CD4-positive, alpha-beta memory T cell (primary cell): ENCODE results near the gene KCND3. TPM values are rescaled to one million over a fixed set of nuclear protein-coding genes. Genes with fewer than 3 reads are reported as not detected.

Experiments used
- CTCF ChIA-PET: fragments of 350-600 bp; sonication (Branson Sonifier 250); formaldehyde crosslinking; loops from one replicate; lab custom pipeline; 2021; ENCODE audit warnings: inconsistent platforms; ENCODE audit not compliant: partially characterized antibody; lab: Charles Lee
- POLR2A ChIA-PET: fragments of 350-600 bp; sonication (Branson Sonifier 250); formaldehyde crosslinking; loops from one replicate; lab custom pipeline; 2021; ENCODE audit not compliant: partially characterized antibody; lab: Charles Lee
- DNase-seq, 5 donors: peaks; one replicate each; pipeline versions ENCODE4 v3.0.0 to v3.0.0-alpha.2; 2020 to 2022; ENCODE audit warnings: mixed read lengths in 1 of 5
- H3K27ac ChIP-seq: one replicate; pipeline ENCODE4 v1.7.0; 2013; ENCODE audit warnings: low read depth, low read length
- H3K27me3 ChIP-seq: 2 replicates; pipeline ENCODE4 v1.7.0; 2013; ENCODE audit warnings: mild to moderate bottlenecking, low read length, moderate library complexity; ENCODE audit not compliant: insufficient read depth
- H3K36me3 ChIP-seq: 2 replicates; pipeline ENCODE4 v1.7.0; 2013; ENCODE audit warnings: mild to moderate bottlenecking, low read length, moderate library complexity; ENCODE audit not compliant: insufficient read depth
- H3K4me1 ChIP-seq: 2 replicates; pipeline ENCODE4 v1.7.0; 2013; ENCODE audit warnings: mild to moderate bottlenecking, low read length, moderate library complexity; ENCODE audit not compliant: insufficient read depth
- H3K4me3 ChIP-seq, 2 donors: one replicate each; pipeline ENCODE4 v1.7.0; 2013; ENCODE audit warnings: low read length in 2 of 2, mild to moderate bottlenecking in 1 of 2
- H3K9me3 ChIP-seq, 2 donors: one replicate each; pipeline ENCODE4 v1.7.0; 2013; ENCODE audit warnings: low read length in 2 of 2, control low read depth in 1 of 2; ENCODE audit not compliant: control insufficient read depth in 1 of 2
- H3K27ac Mint-ChIP-seq, 7 donors: one replicate each; pipeline ENCODE4 v1.8.0; 2020 to 2021; ENCODE audit warnings: mixed read lengths in 7 of 7, mild to moderate bottlenecking in 6 of 7, inconsistent platforms in 3 of 7, moderate library complexity in 3 of 7
- H3K27me3 Mint-ChIP-seq, 2 donors: one replicate each; pipeline ENCODE4 v1.8.0; 2020 to 2021; ENCODE audit warnings: mixed read lengths in 2 of 2
- H3K36me3 Mint-ChIP-seq, 2 donors: one replicate each; pipeline ENCODE4 v1.8.0; 2020 to 2021; ENCODE audit warnings: mixed read lengths in 2 of 2, inconsistent platforms in 1 of 2, mild to moderate bottlenecking in 1 of 2
- H3K4me1 Mint-ChIP-seq, 4 donors: one replicate each; pipeline ENCODE4 v1.8.0; 2020 to 2021; ENCODE audit warnings: mixed read lengths in 4 of 4, mild to moderate bottlenecking in 1 of 4
- H3K4me3 Mint-ChIP-seq, 8 donors: one replicate each; pipeline ENCODE4 v1.8.0; 2020 to 2021; ENCODE audit warnings: mixed read lengths in 8 of 8, mild to moderate bottlenecking in 7 of 8, moderate library complexity in 6 of 8, inconsistent platforms in 3 of 8
- H3K9me3 Mint-ChIP-seq, 8 donors: one replicate each; pipeline ENCODE4 v1.8.0; 2020 to 2021; ENCODE audit warnings: mixed read lengths in 8 of 8, mild to moderate bottlenecking in 5 of 8, inconsistent platforms in 3 of 8, moderate library complexity in 1 of 8
- intact Hi-C: fragments of 100-400 bp; cut with micrococcal nuclease; formaldehyde crosslinking; loops from one replicate; pipeline ENCODE4 v1.15.1; 2023
- polyA plus RNA-seq, 2 donors: library from polyadenylated mRNA; unstranded; fragments of 300-500 nt; fragmentation: Illumina TruSeq; gene quantifications; one replicate each; pipeline ENCODE4 v1.2.3, GENCODE V29; 2021
- total RNA-seq, 2 experiments: library from RNA; stranded (reverse); gene quantifications; one replicate each; pipeline ENCODE4 v1.2.3, GENCODE V29; 2021

Gene KCND3
- total and polyA plus RNA-seq, 4 experiments from 2014 or later, result 0.03 to 0.05 TPM; not detected in 2

DNA sequence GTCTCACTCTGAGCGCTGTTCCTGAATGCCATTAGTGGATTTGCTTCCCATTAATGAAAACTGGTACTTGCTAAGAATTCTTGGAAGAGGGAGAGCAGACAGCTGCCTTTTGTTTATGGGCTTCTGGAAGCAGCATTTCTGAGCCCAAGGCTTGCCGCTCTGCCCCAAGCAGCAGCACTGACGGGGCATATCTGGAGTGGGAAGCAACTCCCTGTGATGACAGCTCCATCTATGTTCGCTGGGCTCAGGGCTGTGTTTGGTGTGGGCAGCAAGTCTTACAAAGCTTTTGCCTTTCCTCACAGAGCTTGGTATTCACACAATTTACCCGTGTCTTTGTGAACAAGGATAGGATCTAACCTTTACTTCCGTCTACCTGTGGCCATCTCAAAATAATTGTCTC is 161.5 kb downstream of the KCND3 start:
- ChIA-PET CTCF (no interaction called here), POLR2A (no interaction called here)
- Mint-ChIP-seq H3K4me1 (no peaks in the 10 kb centered on the region), H3K9me3 (peaks cover 0 to 15% (median 6%) of the 10 kb centered on the region in 8 donors), H3K27ac (no peak overlapping the region), H3K4me3 (no peak overlapping the region), H3K27me3 (peaks cover 29 to 38% of the 10 kb centered on the region in 2 donors), H3K36me3 (no peaks in the 10 kb centered on the region)
- intact Hi-C loops, result no loop called here
- no peaks in the 10 kb centered on the region for H3K4me1 ChIP-seq
- no peak overlapping the region for H3K4me3 ChIP-seq
- no peaks in the 10 kb centered on the region for H3K36me3 ChIP-seq
- H3K27ac ChIP-seq, result no peak overlapping the region
- DNase-seq, result no peak
- H3K27me3 ChIP-seq, result peaks cover 4% of the 10 kb centered on the region
- H3K9me3 ChIP-seq, result no peaks in the 10 kb centered on the region

DNA sequence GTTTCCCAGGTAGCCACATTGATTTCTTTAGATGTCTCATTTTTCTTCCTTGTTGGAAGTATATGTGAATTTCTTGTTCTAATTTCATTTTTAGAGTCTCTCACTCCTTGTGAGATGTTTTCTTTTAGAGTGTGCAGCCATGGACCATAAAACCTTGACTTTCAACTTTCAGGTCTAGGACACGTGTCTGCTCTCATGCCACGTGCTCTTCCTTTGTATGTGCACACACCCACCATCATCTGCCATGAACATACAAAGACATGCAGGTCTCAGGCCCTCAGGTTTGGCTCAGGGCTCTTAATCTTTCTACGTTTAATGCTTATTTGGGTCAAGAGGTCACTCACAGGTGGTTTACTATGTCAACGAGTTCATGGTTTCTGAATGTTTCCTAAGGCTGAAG is 163.2 kb downstream of the KCND3 start:
- Histone ChIP-seq H3K36me3 (no peaks in the 10 kb centered on the region), H3K27me3 (peaks cover 4% of the 10 kb centered on the region), H3K9me3 (no peaks in the 10 kb centered on the region), H3K4me3 (no peak overlapping the region), H3K27ac (no peak overlapping the region), H3K4me1 (no peaks in the 10 kb centered on the region)
- intact Hi-C loops, result no loop called here
- Mint-ChIP-seq H3K36me3 (no peaks in the 10 kb centered on the region), H3K4me3 (no peak overlapping the region), H3K4me1 (peaks cover 0 to 1% (median 0%) of the 10 kb centered on the region in 4 donors), H3K27me3 (peaks cover 28 to 37% of the 10 kb centered on the region in 2 donors), H3K9me3 (peaks cover 0 to 15% (median 7%) of the 10 kb centered on the region in 8 donors), H3K27ac (no peak overlapping the region)
- ChIA-PET POLR2A (no interaction called here), CTCF (no interaction called here)
- DNase-seq, result no peak

DNA sequence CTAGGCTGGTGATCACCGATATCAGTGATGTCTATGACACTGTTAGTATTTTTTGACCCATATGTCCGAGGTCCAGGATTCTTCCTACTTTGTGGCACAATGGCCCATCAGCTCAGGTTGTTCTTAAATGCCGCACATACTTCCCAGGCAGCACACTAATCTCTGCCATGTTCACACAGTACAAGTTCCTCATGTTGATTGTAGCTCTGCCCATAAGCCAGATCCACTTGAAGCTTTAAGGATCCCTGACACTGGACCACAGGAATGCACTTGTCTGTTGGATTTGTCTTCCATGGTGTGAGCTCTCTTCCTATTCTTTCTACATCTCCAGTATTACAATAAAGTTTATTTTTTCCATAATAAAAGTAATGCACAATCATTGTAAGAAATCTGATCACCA is 164.3 kb downstream of the KCND3 start:
- Mint-ChIP-seq H3K27ac (no peak overlapping the region), H3K27me3 (peaks cover 24 to 33% of the 10 kb centered on the region in 2 donors), H3K36me3 (no peaks in the 10 kb centered on the region), H3K4me1 (peaks cover 0 to 1% (median 0%) of the 10 kb centered on the region in 4 donors), H3K9me3 (peaks cover 0 to 15% (median 7%) of the 10 kb centered on the region in 8 donors), H3K4me3 (no peak overlapping the region)
- CTCF ChIA-PET, result no interaction called here
- Histone ChIP-seq H3K4me1 (no peaks in the 10 kb centered on the region), H3K9me3 (no peaks in the 10 kb centered on the region), H3K27me3 (peaks cover 4% of the 10 kb centered on the region), H3K27ac (no peak overlapping the region), H3K4me3 (no peak overlapping the region), H3K36me3 (no peaks in the 10 kb centered on the region)
- intact Hi-C loops, result no loop called here
- DNase-seq, result no peak
- POLR2A ChIA-PET, result no interaction called here

DNA sequence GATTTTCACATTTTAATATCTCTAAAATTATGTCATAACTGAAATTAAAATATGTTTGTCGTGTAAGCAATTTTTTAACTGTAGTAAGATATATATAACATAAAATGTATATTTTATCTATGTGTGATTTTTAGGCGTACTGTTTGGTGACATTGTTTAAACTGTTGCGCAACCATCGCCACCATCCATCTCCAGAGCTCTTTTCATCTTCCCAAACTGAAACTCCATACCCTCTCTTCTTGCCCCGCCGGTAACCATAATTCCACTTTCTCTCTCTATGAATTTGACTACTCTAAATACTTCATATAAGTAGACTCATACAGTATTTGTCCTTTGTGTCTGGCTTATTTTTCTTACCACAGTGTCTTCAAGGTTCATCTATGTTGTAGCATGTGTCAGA is 167.3 kb downstream of the KCND3 start:
- Histone ChIP-seq H3K4me3 (no peak overlapping the region), H3K27me3 (no peaks in the 10 kb centered on the region), H3K27ac (no peak overlapping the region), H3K36me3 (no peaks in the 10 kb centered on the region), H3K9me3 (no peaks in the 10 kb centered on the region), H3K4me1 (no peaks in the 10 kb centered on the region)
- POLR2A ChIA-PET, result no interaction called here
- peaks cover 0 to 1% (median 0%) of the 10 kb centered on the region in 4 donors for H3K4me1 Mint-ChIP-seq
- CTCF ChIA-PET, result no interaction called here
- peaks cover 16 to 23% of the 10 kb centered on the region in 2 donors for H3K27me3 Mint-ChIP-seq
- no peak overlapping the region for H3K4me3 Mint-ChIP-seq
- peaks cover 0 to 15% (median 6%) of the 10 kb centered on the region in 8 donors for H3K9me3 Mint-ChIP-seq
- H3K27ac Mint-ChIP-seq, result no peak overlapping the region
- no peaks in the 10 kb centered on the region for H3K36me3 Mint-ChIP-seq
- intact Hi-C loops, result no loop called here
- no peak for DNase-seq

DNA sequence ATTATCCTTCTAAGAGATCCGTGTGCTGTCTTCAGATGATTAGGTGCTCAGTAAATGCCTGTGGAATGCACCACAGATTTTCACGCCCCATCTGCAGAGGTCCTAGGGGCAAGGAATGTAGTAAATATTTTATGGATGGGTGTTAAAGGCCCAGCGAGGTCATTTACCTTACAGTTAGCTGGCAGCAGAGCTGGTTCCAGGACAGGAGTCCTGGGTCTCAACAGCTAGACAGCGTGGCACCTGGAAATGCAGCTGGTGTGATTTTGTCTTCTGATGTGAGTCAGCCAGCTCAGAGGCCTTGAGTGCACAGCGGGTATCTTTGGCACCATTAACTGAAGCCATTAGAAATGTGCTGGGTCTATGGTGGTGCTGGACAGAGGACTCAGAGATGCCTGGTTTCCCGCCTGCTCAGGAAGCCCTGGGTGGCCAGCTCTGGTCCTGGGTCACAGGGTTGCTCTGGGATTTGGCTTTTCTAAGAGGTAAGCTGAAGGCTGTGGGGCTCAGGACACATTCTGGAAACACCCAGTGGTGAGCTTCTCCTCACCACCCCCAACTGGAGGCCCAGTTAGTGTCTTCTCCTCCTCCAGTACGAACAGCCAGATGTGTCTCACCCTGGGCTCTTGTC is 168.2 kb downstream of the KCND3 start:
- no peaks in the 10 kb centered on the region for H3K36me3 ChIP-seq

DNA sequence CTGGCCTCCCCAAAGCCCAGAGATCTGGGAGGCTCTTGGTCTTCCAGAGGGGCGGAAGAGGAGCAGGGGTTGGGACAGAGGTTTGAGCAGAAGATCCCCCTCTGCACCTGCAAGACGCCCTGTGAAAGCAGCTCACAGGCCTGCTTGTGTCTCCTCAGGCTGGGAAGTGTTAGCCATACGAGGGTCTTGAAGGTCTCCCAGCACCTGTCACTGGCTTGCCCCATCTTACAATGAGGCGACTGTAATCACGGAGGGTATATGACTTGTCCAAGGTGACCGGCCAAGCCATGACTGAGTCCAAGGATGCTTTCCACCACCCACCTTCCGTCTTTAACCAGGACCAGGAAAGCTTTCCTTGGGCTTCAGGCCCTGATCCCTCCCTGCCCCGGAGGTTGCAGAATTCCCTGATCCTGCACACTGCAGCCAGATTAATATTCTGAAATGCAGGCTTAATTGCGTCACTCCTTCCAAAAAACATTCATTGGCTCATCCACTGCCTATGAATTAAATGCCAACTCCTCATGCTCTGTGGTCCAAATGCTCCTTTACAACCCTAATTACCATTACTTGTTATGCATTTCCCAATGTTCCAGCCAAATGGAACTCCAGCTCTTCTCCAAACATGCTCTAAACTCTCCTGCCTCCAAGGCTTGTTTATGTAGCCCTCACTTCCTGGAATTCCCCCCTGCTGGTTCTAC is 169.8 kb downstream of the KCND3 start:
- Histone ChIP-seq H3K4me1 (no peaks in the 10 kb centered on the region), H3K36me3 (no peaks in the 10 kb centered on the region), H3K27me3 (no peaks in the 10 kb centered on the region), H3K9me3 (no peaks in the 10 kb centered on the region), H3K27ac (no peak overlapping the region), H3K4me3 (no peak overlapping the region)
- no peak overlapping the region for H3K27ac Mint-ChIP-seq
- ChIA-PET POLR2A (no interaction called here), CTCF (no interaction called here)
- intact Hi-C loops, result no loop called here
- H3K9me3 Mint-ChIP-seq, result peaks cover 0 to 7% (median 3%) of the 10 kb centered on the region in 8 donors
- DNase-seq, result no peak
- peaks cover 0 to 1% (median 0%) of the 10 kb centered on the region in 4 donors for H3K4me1 Mint-ChIP-seq
- no peak overlapping the region for H3K4me3 Mint-ChIP-seq
- no peaks in the 10 kb centered on the region for H3K36me3 Mint-ChIP-seq
- H3K27me3 Mint-ChIP-seq, result peaks cover 7 to 14% of the 10 kb centered on the region in 2 donors

More for the DNA sequence above, 168.2 kb downstream of the KCND3 start:
- no peaks in the 10 kb centered on the region for H3K36me3 Mint-ChIP-seq
- H3K27me3 ChIP-seq, result no peaks in the 10 kb centered on the region
- POLR2A ChIA-PET, result no interaction called here
- peaks cover 0 to 1% (median 0%) of the 10 kb centered on the region in 4 donors for H3K4me1 Mint-ChIP-seq
- peaks cover 11 to 18% of the 10 kb centered on the region in 2 donors for H3K27me3 Mint-ChIP-seq
- intact Hi-C loops, result no loop called here
- H3K27ac ChIP-seq, result no peak overlapping the region
- no peak overlapping the region for H3K4me3 ChIP-seq
- CTCF ChIA-PET, result no interaction called here
- H3K9me3 ChIP-seq, result no peaks in the 10 kb centered on the region
- H3K4me1 ChIP-seq, result no peaks in the 10 kb centered on the region
- DNase-seq, result no peak
- no peak overlapping the region for H3K4me3 Mint-ChIP-seq
- no peak overlapping the region for H3K27ac Mint-ChIP-seq
- H3K9me3 Mint-ChIP-seq, result peaks cover 0 to 15% (median 6%) of the 10 kb centered on the region in 8 donors

DNA sequence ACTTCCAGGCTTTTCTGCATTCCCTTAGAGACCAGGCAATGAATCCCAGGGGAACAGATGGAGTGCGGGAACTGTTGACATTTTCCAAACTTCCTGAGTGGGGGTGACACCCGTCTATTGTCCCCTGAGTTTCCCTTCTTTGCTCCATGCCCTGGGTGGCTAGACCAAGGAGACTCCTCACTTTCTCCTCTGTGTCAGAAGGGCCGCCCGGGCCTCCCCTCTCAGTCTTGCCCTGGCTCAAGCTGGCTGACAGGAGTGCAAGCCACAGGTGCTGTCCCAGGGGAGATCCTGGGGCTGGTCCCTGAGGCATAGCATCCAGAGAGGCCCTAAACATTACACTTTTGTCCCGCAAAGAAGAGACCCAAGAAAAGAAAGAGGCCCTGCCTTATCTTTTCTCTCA is 170.9 kb downstream of the KCND3 start:
- Histone ChIP-seq H3K27me3 (no peaks in the 10 kb centered on the region), H3K27ac (no peak overlapping the region), H3K4me3 (no peak overlapping the region), H3K36me3 (no peaks in the 10 kb centered on the region), H3K4me1 (no peaks in the 10 kb centered on the region), H3K9me3 (no peaks in the 10 kb centered on the region)
- CTCF ChIA-PET, result no interaction called here
- no peaks in the 10 kb centered on the region for H3K36me3 Mint-ChIP-seq
- peaks cover 7 to 12% of the 10 kb centered on the region in 2 donors for H3K27me3 Mint-ChIP-seq
- no peak overlapping the region for H3K4me3 Mint-ChIP-seq
- POLR2A ChIA-PET, result no interaction called here
- intact Hi-C loops, result no loop called here
- H3K27ac Mint-ChIP-seq, result no peak overlapping the region
- peaks cover 0 to 1% (median 0%) of the 10 kb centered on the region in 4 donors for H3K4me1 Mint-ChIP-seq
- peaks cover 0 to 4% (median 0%) of the 10 kb centered on the region in 8 donors for H3K9me3 Mint-ChIP-seq
- DNase-seq, result no peak
